Urothelium cell line (cell line): ENCODE measurements around the gene DSP.
A peak's percentile ranks its signal among the peaks of the same experiment; 100 is the strongest.

Experiments
- DNase-seq: peaks from one replicate; pipeline ENCODE4 v3.0.0; 2011; ENCODE audit warnings: low spot score, mixed read lengths
- FAIRE-seq: peaks from 2 replicates; lab custom pipeline; 2011; peaks lifted over from hg19 to GRCh38; lab: Jason Lieb, UNC

The DSP gene

DNA sequence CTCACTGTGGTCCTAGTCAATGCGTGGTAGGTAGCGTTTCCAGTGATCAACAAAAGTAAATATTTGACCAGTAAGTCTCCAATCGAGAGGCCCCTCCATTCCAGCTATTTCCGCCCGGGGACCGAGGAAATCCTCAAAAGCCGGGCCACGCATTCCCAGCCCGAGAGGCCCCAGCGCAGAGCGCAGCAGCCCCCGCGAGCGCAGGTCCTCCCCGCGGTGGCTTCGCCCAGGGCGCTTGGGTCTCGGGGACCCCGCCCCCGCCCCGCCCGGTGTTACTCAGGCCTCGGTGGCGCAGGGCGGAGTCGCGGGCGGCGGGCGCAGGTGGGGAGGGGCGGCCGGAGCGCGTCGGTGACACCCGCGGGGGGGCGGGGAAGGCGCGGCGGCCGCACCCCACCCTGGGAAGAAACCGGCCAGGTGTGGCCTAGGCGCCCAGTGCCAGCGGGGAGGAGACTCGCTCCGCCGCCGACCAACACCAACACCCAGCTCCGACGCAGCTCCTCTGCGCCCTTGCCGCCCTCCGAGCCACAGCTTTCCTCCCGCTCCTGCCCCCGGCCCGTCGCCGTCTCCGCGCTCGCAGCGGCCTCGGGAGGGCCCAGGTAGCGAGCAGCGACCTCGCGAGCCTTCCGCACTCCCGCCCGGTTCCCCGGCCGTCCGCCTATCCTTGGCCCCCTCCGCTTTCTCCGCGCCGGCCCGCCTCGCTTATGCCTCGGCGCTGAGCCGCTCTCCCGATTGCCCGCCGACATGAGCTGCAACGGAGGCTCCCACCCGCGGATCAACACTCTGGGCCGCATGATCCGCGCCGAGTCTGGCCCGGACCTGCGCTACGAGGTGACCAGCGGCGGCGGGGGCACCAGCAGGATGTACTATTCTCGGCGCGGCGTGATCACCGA, at the start of gene DSP:
Gene DSP (plus strand): TSS at position 497 of the 890 bp plus-strand sequence. CDS start 245 bp downstream, at position 742.
- DNase-seq (no peak), FAIRE-seq (no peak)

DNA sequence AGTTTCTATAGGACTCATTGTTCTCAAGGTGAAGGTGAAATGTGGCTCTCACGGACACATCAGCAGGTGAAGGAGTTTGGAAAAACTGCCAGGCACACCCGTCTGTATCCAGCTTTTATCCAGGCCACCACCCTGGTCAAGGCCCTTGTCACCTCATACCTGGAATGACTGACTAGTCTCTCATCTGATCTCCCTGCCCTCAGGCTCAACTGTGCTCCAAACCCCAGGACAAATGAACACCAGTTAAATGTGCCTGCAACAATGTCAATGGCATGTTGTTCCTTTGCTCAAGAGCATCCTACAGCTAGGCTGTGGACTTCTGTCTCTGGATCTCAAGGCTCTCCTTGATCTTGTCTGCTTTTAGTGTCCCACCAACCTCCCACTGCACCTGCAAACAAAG, 47.6 kb upstream of the DSP start:
- no peak for FAIRE-seq
- DNase-seq = no peak

GRCh38 chr6:7494638-7495037, 46.8 kb upstream of the DSP start:
- no peak for DNase-seq
- no peak for FAIRE-seq

DNA sequence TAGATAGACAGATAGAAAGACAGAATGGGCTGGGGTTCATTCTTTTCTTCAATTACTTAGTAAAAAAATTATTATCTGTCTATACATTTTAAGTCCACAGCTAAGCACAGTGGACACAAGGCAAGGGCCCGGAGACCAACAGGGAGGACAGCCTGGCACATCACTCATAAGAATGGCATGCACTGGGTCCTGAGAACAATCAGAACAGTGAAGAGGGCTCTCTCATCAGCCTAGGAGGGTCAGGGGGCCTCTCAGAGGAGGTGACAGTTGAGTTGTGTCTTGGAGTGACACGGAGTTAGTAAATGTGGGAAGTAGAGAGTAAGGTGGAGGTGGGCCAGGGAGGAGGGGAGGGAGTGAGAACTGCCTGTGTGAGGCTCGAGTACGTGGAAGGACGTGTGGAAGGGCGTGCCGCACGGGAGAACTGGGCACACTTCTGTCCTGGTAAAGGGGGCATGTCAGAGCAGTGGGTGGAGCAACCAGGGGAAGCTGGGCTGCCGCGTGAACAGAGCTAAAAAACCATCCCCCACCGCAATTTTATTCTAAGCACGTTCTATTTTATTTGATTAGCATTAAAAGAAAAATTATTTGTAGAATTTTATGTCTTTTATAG, 45.1 kb upstream of the DSP start:
- FAIRE-seq (no peak), DNase-seq (no peak)

- FAIRE-seq (no peak), DNase-seq (no peak)
Observed at GRCh38 chr6:7500752-7501282, 40.7 kb upstream of the DSP start.

DNA sequence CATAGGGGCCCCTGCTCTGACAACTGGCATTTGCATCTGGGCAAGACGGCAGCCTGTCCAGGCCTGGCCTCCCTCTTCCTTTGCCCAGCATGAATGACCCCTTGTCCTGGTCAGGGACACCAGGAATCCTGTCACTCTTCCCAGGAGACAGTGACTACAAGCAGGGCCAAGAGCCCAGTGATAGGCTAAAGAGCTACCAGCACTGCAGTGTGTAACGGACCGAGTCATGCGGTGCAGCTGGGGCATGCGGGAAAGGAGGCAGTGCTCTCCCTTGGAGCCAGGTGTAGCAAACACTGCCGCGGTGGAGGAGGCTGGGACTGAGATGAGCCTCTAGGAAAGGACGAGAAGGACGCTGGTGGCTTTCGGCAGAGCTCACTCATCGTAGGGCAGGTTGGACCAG, 38.7 kb upstream of the DSP start:
- DNase-seq = no peak
- no peak for FAIRE-seq

DNA sequence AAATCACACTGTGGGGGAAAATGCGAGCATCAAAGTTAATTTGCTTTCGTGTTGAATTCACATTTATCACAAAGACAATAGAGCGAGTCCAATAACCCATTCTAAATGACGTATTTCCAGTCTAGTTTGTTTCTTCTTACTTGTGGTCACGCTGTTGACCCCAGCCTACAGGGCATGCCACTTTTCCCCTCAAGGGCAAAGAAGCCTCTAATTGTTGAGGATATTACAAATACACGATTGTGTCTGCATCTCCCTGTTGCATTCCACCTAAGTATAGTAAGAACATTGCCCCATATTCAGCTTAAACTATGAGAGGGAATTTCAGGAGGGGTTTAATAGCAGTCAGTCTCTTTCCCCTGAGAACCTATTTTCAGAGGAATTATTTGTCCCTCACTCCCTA, 37.4 kb upstream of the DSP start:
- no peak for DNase-seq
- FAIRE-seq = no peak

GRCh38 chr6:7505189-7505699, 36.2 kb upstream of the DSP start:
- FAIRE-seq (no peak), DNase-seq (peak; percentile 91)

DNA sequence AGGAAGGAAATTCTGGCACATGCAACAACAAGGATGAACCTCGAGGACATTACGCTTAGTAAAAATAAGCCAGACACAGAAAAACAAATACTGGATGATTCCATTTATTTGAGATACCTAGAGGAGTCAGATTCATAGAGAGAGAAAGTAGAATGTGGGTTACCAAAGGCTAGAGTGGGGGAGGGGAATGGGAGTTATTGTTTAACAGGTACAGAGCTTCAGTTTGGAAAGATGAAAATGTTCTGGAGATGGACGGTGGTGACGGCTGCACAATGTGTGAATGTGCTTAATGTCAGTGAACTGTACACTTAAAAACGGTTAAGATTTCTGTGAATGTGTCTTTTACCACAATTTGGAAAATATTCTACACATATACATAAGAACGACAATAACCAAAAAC, 33.9 kb upstream of the DSP start:
- DNase-seq = no peak
- no peak for FAIRE-seq

- FAIRE-seq (no peak), DNase-seq (no peak)
Observed at GRCh38 chr6:7512320-7512719, 29.2 kb upstream of the DSP start.

DNA sequence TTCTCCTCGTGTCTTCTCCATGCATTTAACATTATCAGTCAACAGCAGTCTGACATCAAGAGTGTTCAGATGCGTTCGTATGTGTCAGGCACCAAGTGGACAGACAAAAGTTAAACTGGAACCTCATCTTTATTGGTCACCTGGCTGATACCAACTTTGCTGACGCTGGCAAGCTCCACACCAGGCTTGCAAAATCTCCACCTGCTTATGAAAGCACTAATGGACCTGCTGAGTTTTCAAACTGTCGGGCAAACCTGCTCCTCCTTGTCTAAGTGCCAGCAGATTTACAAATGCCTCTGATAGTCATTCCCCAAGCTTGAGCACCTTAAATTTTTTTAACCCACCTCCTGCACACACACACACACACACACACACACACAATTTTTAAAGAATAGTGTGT, 27.9 kb upstream of the DSP start:
- DNase-seq = no peak
- FAIRE-seq = no peak

GRCh38 chr6:7515363-7515762, 26.1 kb upstream of the DSP start:
- no peak for FAIRE-seq
- DNase-seq = no peak

DNA sequence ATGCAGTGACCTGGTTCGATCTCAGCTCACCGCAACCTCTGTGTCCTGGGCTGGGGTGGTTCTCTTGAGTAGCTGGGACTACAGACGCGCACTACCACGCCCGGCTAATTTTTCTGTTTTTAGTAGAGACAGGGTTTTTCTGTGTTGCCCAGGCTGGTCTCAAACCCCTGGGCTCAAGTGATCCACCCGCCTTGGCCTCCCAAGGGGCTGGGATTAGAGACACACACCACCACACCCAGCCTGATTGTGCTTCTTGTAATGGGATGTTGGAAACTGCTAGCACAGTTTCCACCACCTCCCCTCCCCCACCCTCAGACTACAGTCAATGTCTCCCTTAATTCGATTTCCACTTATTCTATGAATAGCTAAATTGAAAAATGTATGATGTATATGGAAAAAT, 22.6 kb upstream of the DSP start:
- FAIRE-seq (no peak), DNase-seq (no peak)

DNA sequence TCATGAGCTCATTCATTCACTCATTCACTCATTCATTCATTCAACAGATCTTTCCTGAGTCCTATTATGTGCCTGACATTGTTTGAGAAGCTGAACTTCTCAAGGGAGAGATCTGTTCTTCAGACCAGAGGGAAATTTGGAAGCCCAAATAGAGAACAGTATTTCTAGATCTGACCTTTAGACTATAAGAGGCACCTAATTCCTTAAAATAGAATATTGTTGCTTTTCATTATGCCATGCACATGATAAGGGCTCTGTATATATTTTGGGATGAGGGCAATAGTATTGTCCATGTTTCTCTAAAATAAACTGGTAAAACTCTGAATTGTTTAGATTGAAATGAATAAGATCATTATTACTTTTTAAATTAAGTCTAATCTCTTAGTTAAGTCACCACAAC, 18.6 kb upstream of the DSP start:
- FAIRE-seq = no peak
- no peak for DNase-seq

- FAIRE-seq = no peak
- DNase-seq = no peak
Observed at GRCh38 chr6:7523922-7524321, 17.5 kb upstream of the DSP start.

DNA sequence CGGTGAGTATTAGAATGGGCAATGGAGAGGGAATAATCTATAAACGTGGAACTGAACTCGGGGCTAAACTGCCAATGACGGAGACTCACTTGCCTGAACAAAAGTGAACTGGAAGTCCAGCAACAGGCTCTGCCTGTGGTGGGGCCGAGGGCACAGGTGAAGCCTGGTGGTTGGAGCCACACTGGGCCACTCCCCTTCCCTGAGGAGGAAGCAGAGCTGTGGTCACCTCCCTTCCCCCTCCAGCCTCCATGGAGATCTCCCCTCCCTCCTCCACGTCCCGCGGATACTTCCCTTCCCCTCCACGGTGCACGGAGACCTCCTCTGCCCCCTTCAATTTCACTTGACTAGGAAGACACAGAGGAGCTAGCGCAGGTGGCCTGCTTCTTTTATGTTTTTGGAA, 14.7 kb upstream of the DSP start:
- DNase-seq (no peak), FAIRE-seq (no peak)

DNA sequence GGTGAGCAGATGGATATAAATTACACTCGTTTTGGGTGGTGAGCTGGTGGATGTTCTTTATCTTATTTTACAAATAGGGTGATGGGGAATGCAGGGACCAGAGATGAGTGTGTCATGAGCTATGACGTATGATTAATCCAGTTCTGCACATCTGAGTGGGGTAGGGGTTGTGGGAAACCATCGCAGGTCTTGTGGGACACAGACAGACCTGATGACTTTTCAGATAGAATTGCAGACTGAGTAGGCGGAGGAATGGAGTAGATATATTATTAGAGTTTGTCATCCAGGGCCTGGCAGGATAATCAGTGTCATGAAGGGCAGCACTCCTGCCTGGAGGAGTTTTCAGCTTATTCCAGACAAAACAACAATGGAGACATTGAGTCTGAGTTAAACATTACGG, 12.9 kb upstream of the DSP start:
- FAIRE-seq = peak; percentile 35

GRCh38 chr6:7529141-7529540, 12.3 kb upstream of the DSP start:
- no peak for FAIRE-seq
- DNase-seq = no peak

More for the DNA sequence above, 12.9 kb upstream of the DSP start:
- DNase-seq = peak; percentile 52

DNA sequence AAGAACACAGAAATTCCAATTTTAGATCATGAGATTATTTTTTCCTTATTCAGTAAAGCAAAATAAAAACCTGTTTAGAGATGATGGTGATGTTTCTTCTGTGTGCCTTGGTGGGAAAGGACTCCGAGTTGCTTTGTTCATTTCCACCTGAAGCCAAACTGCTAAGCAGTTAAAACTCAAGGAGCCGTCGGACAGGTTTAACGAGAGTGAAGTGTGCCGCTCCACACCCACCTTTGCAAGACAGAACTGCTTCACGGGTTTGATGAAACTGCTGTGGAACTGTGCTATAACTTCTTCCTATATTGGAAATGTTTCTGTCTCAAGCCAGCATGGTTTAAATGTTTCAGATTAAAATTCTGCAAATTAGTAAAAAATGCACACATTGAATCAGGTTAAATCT, 9.2 kb upstream of the DSP start:
- no peak for FAIRE-seq
- no peak for DNase-seq

- FAIRE-seq (no peak), DNase-seq (no peak)
Observed at GRCh38 chr6:7532821-7533220, 8.7 kb upstream of the DSP start.

- no peak for FAIRE-seq
Observed at GRCh38 chr6:7534192-7534591, 7.3 kb upstream of the DSP start.

DNA sequence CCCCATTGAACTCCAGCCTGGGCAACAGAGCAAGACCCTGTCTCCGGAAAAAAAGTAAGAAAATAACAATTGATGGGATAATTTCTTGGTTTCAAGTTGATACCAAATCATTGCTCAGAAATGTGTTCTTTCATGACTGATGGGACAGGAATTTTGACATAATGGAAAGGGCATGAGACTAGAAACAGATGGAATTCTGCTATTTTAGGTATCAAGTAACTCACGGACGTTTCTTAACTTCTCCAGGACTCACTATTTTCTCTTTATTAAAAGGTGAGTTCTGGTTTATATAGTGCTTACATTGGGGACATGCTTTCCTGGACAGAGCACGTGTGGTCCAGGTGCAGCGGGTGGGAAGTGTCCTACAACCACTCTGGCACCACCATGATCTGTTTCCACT, 6.0 kb upstream of the DSP start:
- DNase-seq (no peak), FAIRE-seq (no peak)

More at GRCh38 chr6:7534192-7534591, 7.3 kb upstream of the DSP start:
- DNase-seq = no peak
